Tibial nerve (tissue), 3 donors: ENCODE results near the gene FLCN.

ENCODE experiments used
- CTCF ChIP-seq, 5 experiments: fragments of 200-600 bp in 3 of 5; fragments of 450-650 bp in 2 of 5; sonication (generic) in 3 of 5; IDR thresholded peaks; one replicate each; pipeline ENCODE4 v1.5.1; 2016 to 2019; ENCODE audit warnings: antibody characterized with exemption in 5 of 5, mild to moderate bottlenecking in 3 of 5, moderate library complexity in 2 of 5
- POLR2A ChIP-seq, 2 donors: fragments of 450-650 bp; IDR thresholded peaks; one replicate each; pipeline ENCODE4 v1.6.1; 2017; ENCODE audit warnings: antibody characterized with exemption in 2 of 2, mild to moderate bottlenecking in 2 of 2, moderate library complexity in 2 of 2

GRCh38 chr17:17180741-17181525 lies 56.0 kb downstream of the FLCN start:
- TF ChIP-seq POLR2A (IDR thresholded peaks at IDR 0.05), result no peak
- no peak for TF ChIP-seq CTCF (IDR thresholded peaks at IDR 0.05)
